Measurements from ENCODE around the gene ERICH6B.

Gene ERICH6B

GRCh38 chr13:45545686-45546409, 69.7 kb downstream of the ERICH6B start:
- no peak for DNase-seq

- DNase-seq, result no peak
Measured at GRCh38 chr13:45544520-45544919, 71.0 kb downstream of the ERICH6B start.

GRCh38 chr13:45542878-45543277, 72.7 kb downstream of the ERICH6B start:
- no peak for DNase-seq

- DNase-seq, result no peak
Measured at GRCh38 chr13:45542391-45542790, 73.1 kb downstream of the ERICH6B start.

GRCh38 chr13:45541806-45542205, 73.7 kb downstream of the ERICH6B start:
- DNase-seq, result no peak

- no peak for DNase-seq
Measured at GRCh38 chr13:45540864-45541263, 74.7 kb downstream of the ERICH6B start.

- DNase-seq, result no peak
Measured at GRCh38 chr13:45540195-45540594, 75.3 kb downstream of the ERICH6B start.

- DNase-seq, result no peak
Measured at GRCh38 chr13:45538382-45538781, 77.2 kb downstream of the ERICH6B start.

- DNase-seq, result no peak
Measured at GRCh38 chr13:45537516-45537915, 78.0 kb downstream of the ERICH6B start.

- no peak for DNase-seq
Measured at GRCh38 chr13:45536224-45536623, 79.3 kb downstream of the ERICH6B start.

- DNase-seq, result no peak
Measured at GRCh38 chr13:45534604-45535003, 80.9 kb downstream of the ERICH6B start.

- no peak for DNase-seq
Measured at GRCh38 chr13:45529758-45530157, 85.8 kb downstream of the ERICH6B start.

- DNase-seq, result no peak
Measured at GRCh38 chr13:45527699-45528462, 87.7 kb downstream of the ERICH6B start.

- no peak for DNase-seq
Measured at GRCh38 chr13:45522571-45522970, 93.0 kb downstream of the ERICH6B start.

GRCh38 chr13:45521297-45521696, 94.2 kb downstream of the ERICH6B start:
- peak in 1 of 56 donors; percentile 7 for DNase-seq

- DNase-seq, result no peak
Measured at GRCh38 chr13:45519493-45519892, 96.0 kb downstream of the ERICH6B start.

GRCh38 chr13:45518525-45519245, 96.9 kb downstream of the ERICH6B start:
- no peak for DNase-seq

GRCh38 chr13:45516757-45517156, 98.8 kb downstream of the ERICH6B start:
- DNase-seq, result no peak

- DNase-seq, result no peak
Measured at GRCh38 chr13:45512098-45512496, 103.4 kb downstream of the ERICH6B start.

- DNase-seq, result peak in 10 of 56 donors; percentile 1 to 48 (median 4)
Measured at GRCh38 chr13:45511310-45512097, 104.0 kb downstream of the ERICH6B start.

GRCh38 chr13:45510672-45511071, 104.9 kb downstream of the ERICH6B start:
- DNase-seq, result no peak

Data from nucleus accumbens (tissue), 56 donors.